GM19023 (cell line): ENCODE data around the gene TRIM29.

Experiments used
- ATAC-seq: cut with Tn5 transposase; IDR thresholded peaks from one replicate; pipeline ENCODE4 v1.9.1; 2021; ENCODE audit warnings: mild to moderate bottlenecking, moderate library complexity; ENCODE audit not compliant: unreplicated experiment

The TRIM29 gene

GRCh38 chr11:120065876-120066275 is 72.0 kb downstream of the TRIM29 start:
- no peak for ATAC-seq

GRCh38 chr11:120065176-120065575 is 72.7 kb downstream of the TRIM29 start:
- ATAC-seq, result no peak

GRCh38 chr11:120064341-120064740 is 73.6 kb downstream of the TRIM29 start:
- no peak for ATAC-seq

GRCh38 chr11:120063686-120064340 is 74.1 kb downstream of the TRIM29 start:
- ATAC-seq, result no peak

- no peak for ATAC-seq
Measured at GRCh38 chr11:120062561-120062930, 75.4 kb downstream of the TRIM29 start.

GRCh38 chr11:120061761-120062560 is 76.0 kb downstream of the TRIM29 start:
- no peak for ATAC-seq
